Measurements from ENCODE around the gene SEC31A.
"Not testable (repeated sequence)": the region's sequence is repeated elsewhere in the genome, so short reads cannot be mapped to it uniquely, and the experiment has no call there.

Gene SEC31A

DNA sequence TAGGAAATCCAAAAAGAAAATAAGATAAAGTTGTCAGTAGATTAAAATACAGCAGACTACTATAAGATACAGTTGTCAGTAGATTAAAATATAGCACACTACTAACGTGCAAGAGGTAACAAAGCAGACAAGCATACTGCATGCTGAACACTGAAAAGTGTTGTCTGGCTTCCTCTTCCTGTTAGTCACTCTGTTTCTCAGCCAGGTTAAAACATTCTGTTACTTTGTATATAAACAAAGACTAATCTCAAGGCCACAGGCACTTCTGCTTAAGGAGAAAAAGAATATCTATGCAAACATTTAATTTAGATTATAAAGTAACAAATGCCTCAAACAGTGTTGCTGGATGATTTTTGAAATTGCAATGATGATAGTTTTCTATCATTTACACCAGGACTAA lies 51.3 kb downstream of the SEC31A start:
- DNase-seq (ENCODE audit: low read depth): no peak
- TF ChIP-seq, protein P1, sequence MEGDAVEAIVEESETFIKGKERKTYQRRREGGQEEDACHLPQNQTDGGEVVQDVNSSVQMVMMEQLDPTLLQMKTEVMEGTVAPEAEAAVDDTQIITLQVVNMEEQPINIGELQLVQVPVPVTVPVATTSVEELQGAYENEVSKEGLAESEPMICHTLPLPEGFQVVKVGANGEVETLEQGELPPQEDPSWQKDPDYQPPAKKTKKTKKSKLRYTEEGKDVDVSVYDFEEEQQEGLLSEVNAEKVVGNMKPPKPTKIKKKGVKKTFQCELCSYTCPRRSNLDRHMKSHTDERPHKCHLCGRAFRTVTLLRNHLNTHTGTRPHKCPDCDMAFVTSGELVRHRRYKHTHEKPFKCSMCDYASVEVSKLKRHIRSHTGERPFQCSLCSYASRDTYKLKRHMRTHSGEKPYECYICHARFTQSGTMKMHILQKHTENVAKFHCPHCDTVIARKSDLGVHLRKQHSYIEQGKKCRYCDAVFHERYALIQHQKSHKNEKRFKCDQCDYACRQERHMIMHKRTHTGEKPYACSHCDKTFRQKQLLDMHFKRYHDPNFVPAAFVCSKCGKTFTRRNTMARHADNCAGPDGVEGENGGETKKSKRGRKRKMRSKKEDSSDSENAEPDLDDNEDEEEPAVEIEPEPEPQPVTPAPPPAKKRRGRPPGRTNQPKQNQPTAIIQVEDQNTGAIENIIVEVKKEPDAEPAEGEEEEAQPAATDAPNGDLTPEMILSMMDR (IDR thresholded peaks at IDR 0.05; ENCODE audit: control insufficient read depth, extremely low read depth, insufficient read depth): no peak
- H3K4me3 ChIP-seq (ENCODE audit: low read depth, low read length): no peak overlapping the region

DNA sequence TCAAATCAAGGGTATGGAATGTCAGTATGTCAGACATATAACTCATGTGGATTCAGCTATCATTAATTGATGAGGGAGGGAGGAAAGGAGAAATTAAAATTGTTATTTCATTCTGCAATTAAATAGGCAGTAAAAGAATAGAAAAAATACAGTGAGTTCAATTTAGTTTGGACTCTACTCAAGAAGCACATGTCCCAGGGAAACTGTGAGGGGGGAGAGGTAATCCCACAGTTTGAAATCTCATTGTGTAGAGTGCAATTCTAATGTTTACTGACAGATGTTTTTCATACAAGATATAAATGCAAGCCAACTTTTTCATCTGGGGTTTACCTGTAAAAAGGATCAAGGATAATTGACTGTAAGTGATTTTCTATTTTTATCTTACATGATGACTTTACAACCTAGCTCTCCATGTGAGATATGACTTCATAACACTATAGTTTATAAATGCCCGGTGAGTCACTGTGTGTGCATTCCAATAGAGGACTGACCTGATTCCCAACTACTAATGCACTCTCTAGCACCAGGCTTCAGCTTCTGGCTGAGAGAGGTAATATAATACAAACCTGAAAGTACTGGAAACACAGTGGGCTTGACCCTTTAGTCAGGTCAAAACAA lies 57.1 kb downstream of the SEC31A start:
- DNase-seq (ENCODE audit: low read depth): no peak
- TF ChIP-seq, protein P1 (IDR thresholded peaks at IDR 0.05; ENCODE audit: control insufficient read depth, extremely low read depth, insufficient read depth): no peak
- H3K4me3 ChIP-seq (ENCODE audit: low read depth, low read length): no peak overlapping the region

DNA sequence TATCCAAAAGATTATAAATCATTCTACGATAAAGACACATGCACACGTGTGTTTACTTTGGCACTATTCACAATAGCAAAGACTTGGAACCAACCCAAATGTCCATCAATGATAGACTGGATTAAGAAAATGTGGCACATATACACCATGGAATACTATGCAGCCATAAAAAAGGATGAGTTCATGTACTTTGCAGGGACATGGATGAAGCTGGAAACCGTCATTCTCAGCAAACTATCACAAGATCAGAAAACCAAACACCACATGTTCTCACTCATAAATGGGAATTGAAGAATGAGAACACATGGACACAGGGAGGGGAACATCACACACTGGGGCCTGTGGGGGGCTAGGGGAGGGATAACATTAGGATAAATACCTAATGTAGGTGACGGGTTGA lies 57.9 kb downstream of the SEC31A start:
- not testable (repeated sequence) for DNase-seq (ENCODE audit: low read depth); H3K4me3 ChIP-seq (ENCODE audit: low read depth, low read length)

DNA sequence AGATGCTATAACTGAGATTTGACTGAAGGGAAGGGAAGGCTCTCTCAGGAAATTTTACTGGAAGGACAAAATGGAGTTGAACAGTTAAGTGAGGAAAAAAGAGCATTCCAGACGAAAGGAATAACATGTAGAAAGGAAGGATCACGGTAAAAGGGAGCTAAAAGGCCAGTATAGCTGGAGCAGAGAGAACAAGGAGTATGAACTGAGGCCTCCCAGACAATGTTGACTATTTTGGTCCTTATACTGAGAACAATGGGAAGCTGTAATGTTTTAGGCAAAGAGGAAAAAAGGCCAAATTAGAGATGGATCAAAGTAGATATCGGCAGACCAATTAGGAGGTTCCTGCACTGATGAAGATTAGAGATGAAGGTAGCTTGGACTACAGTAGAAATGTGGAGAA lies 65.5 kb downstream of the SEC31A start:
- no peak for DNase-seq (ENCODE audit: low read depth)
- TF ChIP-seq, protein P1 (IDR thresholded peaks at IDR 0.05; ENCODE audit: control insufficient read depth, extremely low read depth, insufficient read depth): no peak
- H3K4me3 ChIP-seq (ENCODE audit: low read depth, low read length): no peak overlapping the region

DNA sequence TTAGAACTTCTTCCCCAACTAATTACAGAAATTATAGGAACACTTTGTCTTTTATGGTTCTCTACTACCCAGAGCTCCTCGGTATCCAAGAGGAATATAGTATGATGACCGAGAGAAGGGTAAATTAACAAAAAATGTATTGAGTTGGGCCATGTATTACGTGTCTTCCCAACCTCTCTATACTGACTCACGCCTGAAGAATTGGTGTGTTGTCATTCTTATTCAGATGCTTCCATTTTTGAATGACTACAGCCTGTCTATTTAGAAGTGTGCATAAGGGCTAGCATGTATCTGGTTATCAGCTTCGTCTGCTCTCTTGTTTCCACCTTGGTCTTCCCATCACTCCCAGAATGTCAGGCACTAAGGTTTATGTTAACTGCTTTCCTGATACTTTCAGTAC lies 67.9 kb downstream of the SEC31A start:
- no peak overlapping the region for H3K4me3 ChIP-seq (ENCODE audit: low read depth, low read length)
- TF ChIP-seq, protein P1 (IDR thresholded peaks at IDR 0.05; ENCODE audit: control insufficient read depth, extremely low read depth, insufficient read depth): no peak
- no peak for DNase-seq (ENCODE audit: low read depth)

DNA sequence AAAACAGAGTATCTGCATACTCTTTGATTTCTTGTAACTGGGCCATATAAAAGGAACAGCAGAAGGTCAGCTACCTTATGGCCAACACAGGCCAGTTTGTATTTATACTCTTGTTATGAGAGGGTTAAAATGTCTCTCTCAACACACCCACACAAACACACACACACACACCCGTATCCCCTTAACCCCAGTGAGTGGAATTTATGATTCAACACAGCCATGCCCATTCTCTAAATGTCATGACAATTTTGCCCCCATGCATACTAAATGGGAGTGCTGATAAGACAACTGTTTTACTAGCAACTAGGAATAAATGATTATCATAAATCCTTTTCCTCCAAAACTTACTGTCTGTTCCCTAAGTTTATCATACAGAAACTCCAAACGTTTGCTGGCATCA lies 70.3 kb downstream of the SEC31A start:
- no peak for DNase-seq (ENCODE audit: low read depth)
- TF ChIP-seq, protein P1 (IDR thresholded peaks at IDR 0.05; ENCODE audit: control insufficient read depth, extremely low read depth, insufficient read depth): no peak
- H3K4me3 ChIP-seq (ENCODE audit: low read depth, low read length): no peak overlapping the region

GRCh38 chr4:82818664-82819662 lies 72.0 kb downstream of the SEC31A start:
- no peak overlapping the region for H3K4me3 ChIP-seq (ENCODE audit: low read depth, low read length)
- TF ChIP-seq, protein P1 (IDR thresholded peaks at IDR 0.05; ENCODE audit: control insufficient read depth, extremely low read depth, insufficient read depth): no peak
- no peak for DNase-seq (ENCODE audit: low read depth)

- DNase-seq (ENCODE audit: low read depth); H3K4me3 ChIP-seq (ENCODE audit: low read depth, low read length): not testable (repeated sequence)
Measured at GRCh38 chr4:82816874-82817273, 74.1 kb downstream of the SEC31A start.
